ENCODE measurements around the gene DFFA.
A peak's percentile ranks its signal among the peaks of the same experiment; 100 is the strongest.
"Not testable (repeated sequence)": the region's sequence is repeated elsewhere in the genome, so short reads cannot be mapped to it uniquely, and the experiment has no call there.

Gene DFFA

DNA sequence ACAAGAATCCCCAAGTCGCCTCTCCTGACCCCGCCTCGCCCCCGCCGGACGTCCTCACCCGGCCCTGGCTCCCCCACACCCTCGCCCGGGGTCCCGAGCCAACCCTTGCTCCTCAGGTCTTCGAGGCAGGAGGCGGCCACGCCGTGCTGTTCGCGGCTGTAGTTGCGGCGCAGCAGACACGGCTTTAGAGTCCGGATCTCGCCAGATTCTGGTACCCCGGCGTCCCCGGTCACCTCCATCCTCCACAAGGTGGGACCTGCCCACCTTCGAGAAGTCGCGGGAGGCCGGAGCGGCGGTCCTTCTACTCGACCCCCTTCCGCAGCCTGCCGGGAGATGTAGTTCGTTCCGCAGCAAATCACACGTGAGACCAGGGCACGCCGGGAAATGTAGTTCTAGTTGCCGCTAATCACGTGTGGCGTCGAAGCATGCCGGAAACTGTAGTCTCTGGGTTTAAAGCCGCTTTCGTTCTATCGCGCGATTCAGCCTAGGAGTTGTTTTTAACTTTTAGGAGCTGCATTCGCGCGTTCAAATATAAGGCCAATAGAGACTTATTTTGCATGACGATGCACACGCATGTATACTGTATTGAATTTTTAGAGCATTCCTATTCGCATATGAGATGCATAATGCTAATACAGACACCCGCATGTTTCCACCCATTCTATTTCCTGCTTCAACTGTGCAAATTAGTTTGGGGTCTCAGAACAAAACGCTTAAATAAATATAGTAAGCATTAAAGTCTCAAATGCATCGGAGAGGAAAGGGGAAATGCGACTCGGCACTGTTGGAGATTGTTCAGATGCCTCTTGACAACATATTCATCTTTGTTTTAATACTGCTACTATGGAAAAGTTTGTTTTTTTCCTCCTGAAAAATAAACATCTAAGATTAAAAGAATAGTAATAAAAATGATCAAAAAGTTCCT lies at the start of gene DFFA:
Gene DFFA, minus strand, starts transcription at position 310 of the 925 bp plus-strand sequence. Its CDS starts 71 bp downstream, at position 239.
- peak; percentile 83 for DNase-seq (ENCODE audit: low read depth)

DNA sequence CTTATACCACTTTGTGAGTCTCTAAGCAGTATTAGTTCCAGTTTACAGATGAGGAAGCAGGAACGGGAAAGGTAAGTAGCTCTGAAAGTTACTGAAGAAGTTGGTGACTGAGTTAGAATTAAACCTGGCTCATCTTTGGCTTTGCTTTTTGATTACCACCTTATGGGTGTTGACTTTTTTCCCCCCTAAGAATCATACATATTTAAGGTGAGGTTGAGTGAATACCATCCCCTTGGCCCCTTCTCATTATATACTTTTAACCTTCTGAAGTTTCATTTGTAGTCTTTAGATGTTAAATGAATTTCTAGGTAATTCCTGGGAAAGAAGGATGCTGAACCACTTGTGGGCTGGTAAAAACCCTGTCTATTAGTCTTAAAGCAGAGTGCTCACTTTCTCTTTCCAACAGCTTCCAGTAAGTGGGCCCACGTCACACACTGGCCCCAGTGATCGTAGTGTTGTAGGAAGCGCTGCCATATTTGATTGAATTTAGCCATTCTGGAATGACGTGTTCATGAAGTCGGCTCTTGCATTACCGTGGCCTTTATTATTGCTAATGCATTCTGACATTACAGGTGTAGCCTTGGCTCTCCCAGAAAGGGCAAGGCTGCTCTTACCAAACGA lies 49.3 kb upstream of the DFFA start:
- DNase-seq (ENCODE audit: low read depth), result no peak

- DNase-seq (ENCODE audit: low read depth), result no peak
Observed at GRCh38 chr1:10520952-10521351, 48.6 kb upstream of the DFFA start.

- no peak for DNase-seq (ENCODE audit: low read depth)
Observed at GRCh38 chr1:10520497-10520896, 48.2 kb upstream of the DFFA start.

DNA sequence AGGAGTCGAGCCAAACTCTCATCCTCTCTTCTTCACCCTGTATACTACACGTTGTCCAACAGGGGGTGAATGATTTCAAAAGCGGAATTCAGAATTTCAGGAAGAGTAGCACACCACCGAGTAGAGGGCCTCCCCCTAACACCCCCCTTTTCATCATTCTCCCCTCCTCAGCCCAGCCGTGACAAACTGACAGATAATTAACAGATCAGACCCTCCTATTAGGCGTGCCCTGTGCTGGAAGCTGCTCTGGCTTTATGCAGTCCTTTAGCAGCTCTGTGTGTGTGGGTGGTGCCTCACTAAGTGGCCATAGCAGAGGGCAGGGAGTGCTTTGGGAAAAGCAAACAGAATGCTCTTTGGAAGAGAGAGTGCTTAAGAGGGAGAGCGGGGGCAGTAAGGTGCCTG lies 46.7 kb upstream of the DFFA start:
- no peak for DNase-seq (ENCODE audit: low read depth)

GRCh38 chr1:10517677-10517982 lies 45.3 kb upstream of the DFFA start:
- DNase-seq (ENCODE audit: low read depth), result no peak

GRCh38 chr1:10516925-10517676 lies 44.8 kb upstream of the DFFA start:
- no peak for DNase-seq (ENCODE audit: low read depth)

DNA sequence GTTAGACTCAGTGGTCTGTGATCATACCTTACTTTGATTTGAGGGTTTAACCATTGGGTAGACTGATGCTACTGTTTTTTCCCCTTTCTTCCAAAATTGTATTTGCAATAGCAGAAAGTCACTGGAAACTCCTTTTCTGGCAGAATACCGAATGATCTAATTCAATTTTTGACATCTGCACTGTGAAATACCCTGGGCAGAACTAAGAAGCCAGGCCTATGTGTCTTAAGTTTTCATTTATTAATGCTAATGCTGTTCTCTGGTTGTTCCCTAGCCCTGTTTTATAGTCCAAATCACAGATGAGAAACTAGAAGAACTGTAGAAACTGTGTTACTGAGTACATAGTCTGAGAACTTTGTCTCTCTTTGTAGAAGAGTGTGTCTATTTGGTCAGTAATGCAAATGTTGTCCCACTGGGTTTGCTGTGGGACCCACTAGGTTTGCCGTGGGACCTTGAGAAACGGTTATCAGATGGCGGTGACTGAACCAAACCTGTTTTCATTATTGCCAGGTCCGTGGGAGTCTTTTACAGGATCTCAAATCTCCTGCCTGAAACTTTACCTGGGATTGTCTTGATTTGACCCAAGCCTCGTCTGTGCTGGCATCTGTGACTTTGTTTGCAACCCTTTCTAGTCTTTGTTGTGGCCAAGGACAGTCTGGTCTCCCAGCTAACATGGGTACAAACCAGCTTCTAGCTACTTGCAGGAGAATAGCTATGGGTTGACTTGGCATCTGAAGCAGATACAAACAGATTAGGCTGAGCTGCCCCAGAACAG lies 43.8 kb upstream of the DFFA start:
- DNase-seq (ENCODE audit: low read depth), result no peak

- DNase-seq (ENCODE audit: low read depth), result no peak
Observed at GRCh38 chr1:10515301-10515975, 43.1 kb upstream of the DFFA start.

- no peak for DNase-seq (ENCODE audit: low read depth)
Observed at GRCh38 chr1:10514490-10515235, 42.3 kb upstream of the DFFA start.

DNA sequence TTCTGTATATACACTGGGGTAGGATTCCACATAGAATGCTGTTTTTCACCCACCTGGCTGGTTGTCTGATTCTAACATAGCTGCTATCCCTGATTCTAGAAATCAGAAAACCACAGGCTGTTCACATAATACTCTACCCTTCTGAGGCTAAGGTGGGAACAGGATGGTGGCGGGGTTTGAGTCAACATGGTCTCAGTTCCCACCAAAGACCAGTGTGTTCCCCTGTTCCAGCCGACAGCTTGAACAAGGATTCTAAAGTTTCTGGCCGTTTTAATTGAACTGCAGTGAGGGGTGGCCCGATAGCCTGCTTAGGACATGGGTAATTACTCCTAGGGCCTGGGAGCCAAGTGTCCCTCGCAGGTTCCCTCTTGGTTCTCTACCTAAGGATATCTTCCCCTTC lies 40.9 kb upstream of the DFFA start:
- DNase-seq (ENCODE audit: low read depth), result no peak

DNA sequence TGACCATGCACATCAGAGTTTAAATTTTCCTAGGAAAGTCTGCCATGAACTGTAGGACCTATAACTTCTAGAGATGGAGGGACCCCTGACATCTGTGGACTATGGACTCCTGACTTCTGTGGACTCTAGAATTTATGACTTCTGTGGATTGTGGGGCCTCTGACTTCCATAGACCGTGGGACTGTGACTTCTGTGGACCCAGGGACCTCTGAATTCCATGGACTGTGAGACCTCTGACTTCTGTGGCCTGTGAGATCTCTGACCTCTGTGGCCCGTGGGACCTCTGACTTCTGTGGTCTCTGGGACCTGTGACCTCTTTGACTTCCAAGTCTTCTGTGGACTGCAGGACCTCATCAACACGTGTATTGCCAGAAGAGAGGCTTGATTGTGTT lies 39.2 kb upstream of the DFFA start:
- DNase-seq (ENCODE audit: low read depth), result no peak

- DNase-seq (ENCODE audit: low read depth), result peak; percentile 69
Observed at GRCh38 chr1:10510520-10511493, 38.5 kb upstream of the DFFA start.

DNA sequence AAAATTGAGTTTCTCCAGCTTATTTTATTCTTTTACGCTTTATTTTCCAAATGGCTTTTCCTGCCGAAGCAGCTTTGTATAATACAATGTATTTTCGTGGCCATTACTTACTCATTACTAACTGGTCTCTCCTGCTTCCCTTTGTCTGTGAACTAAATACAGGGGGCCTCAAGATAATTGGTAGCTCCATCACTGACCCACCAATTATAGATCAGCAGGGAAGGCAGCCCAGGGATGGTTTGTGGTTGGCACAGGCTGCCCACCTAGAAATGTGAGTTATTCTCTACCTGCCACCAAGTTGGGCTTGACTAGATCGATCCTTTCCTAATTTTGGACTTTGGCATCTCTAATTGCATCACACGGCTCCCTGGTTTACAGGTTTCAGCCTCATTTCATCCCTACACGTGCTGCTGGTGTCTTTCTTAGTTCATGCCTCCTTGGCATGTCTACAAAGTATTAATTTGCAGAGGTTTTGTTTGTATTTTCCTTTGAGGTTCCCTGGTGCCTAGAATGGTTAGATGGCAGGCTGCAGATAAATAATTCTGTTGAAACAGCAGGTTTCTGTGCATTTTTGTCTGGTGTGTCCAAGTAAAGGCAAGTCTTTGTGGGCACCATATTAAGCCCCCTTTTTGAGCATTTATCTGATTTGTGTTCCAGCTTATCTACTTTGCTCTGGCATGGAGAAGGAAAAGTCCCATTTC lies 37.6 kb upstream of the DFFA start:
- DNase-seq (ENCODE audit: low read depth), result no peak

DNA sequence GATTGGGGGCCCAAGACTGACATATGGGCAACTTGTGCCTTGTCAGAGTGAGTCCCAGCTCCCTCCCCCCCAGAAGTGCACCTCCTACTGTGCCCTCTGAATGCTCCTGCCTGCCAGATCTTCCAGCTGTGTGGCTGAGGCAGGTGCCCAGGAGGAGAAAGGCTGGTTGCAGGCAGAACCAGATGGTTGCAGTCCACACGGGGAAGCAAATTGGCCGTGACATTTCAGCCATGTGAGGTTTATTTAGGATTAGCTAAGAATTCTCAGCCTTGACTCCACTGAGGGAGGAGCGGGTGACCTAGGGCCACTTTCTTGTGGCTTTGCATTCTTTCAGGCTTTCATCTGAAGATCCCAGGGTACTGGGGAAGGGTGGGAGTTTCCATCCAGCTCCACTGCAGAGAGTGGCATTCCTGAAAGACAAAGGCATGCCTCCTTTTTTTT lies 36.2 kb upstream of the DFFA start:
- DNase-seq (ENCODE audit: low read depth), result no peak

- no peak for DNase-seq (ENCODE audit: low read depth)
Observed at GRCh38 chr1:10507111-10507879, 35.0 kb upstream of the DFFA start.

GRCh38 chr1:10506677-10507047 lies 34.3 kb upstream of the DFFA start:
- no peak for DNase-seq (ENCODE audit: low read depth)

DNA sequence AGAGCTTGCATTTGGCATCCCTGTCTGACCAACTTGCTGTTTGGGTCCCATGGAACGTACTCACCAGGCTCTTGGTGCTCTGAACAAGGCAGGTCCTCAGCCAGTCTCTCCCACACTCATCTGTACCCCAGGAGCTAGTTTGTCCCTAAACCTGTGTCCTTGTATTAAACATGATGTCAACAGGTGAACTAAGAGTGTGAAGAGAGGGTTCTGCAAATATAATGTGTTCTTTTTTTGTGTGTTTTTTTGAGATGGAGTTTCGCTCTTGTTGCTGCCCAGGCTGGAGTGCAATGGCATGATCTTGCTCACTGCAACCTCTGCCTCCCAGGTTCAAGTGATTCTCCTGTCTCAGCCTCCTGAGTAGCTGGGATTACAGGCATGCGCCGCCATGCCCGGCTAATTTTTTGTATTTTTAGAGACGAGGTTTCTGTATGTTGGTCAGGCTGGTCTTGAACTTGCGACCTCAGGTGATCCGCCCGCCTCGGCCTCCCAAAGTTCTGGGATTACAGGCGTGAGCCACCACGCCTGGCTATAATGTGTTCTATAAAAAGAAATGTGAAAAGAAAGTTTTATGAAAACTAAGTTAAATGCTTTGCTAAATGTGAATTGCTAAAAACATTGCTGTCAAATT lies 33.8 kb upstream of the DFFA start:
- DNase-seq (ENCODE audit: low read depth), result not testable (repeated sequence)

Data from stimulated activated CD8-positive, alpha-beta memory T cell treated with anti-CD3 and anti-CD28 coated beads, Interleukin-12 subunit alpha, Interleukin-12 subunit beta, amount 100 ng/mL, for 1 hour (primary cell).